HG03457 (cell line): ENCODE results near the gene ATCAY.
"Not testable (repeated sequence)": the region's sequence is repeated elsewhere in the genome, so short reads cannot be mapped to it uniquely, and the experiment has no call there.

Experiments
- ATAC-seq: cut with Tn5 transposase; IDR thresholded peaks from one replicate; pipeline ENCODE4 v1.9.1; 2021; ENCODE audit warnings: moderate number of reproducible peaks; ENCODE audit not compliant: unreplicated experiment

The ATCAY gene

DNA sequence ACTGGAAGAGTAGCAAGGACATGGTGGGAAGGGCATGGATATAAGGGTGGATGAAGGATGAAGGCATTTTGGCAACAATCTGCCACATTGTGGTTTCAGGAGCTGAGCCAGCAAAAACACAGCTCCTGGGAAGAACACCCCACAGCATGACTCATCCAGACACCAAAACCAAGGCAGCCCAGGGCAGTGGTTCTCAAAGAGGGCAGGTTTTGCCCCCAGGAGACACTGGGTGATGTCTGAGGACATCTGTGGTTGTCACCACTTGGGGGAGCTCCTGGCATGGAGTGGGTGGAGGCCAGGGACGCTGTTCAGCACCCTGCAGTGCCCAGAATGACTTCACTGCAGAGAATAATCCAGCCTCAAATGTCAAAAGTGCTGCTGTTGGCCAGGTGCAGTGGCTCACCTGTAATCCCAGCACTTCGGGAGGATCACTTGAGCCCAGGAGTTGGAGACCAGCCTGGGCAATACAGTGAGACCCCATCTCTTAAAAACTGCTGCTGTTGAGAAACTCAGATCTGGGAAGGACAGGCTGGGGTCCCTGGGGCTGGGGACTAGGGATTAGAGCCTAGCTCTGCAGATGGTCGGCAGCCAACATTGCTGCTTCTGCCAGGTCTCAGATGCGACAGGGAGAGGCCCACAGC, 27.8 kb upstream of the ATCAY start:
- ATAC-seq, result no peak

DNA sequence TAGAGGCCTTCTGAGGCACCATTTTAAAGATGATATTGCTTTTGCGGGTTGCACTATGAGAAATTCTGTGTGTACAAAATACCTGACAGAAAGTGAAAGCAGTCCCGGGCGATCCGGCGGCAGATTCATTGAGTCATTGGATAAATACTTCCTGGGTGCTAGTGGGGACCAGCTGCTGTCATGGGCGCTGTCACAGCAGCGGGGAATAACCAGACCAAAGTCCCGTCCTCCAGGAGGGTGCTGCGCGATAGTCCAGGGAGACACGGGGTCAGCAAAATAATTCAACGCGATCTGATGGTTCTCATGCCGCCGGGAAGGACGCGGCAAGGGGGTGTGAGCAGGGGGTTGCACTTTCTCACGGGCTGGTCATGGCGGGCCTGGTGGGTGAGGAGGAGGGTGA, 25.2 kb upstream of the ATCAY start:
- ATAC-seq, result no peak

- ATAC-seq, result no peak
These were observed 23.0 kb upstream of the ATCAY start for GRCh38 chr19:3857449-3858003.

DNA sequence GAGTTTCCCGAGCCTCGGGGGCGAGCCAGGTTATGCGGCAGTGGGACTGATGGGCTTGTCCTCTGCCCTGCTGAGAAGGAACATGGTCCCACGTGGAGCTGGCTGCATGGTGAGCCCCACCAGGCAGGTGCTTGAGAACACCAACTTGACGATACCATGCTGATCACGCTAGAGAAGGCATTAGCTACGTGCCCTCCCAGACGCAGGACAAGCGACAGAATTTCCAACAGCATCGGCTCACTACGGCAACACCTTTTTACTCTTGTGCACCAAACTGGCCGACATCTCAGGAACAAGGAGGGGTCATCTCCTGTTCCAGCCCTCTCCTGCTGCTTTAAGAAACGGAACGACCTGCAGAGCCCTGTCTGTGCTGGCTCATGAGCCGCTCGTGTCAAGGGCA, 20.0 kb upstream of the ATCAY start:
- no peak for ATAC-seq

- ATAC-seq, result no peak
These were observed 17.5 kb upstream of the ATCAY start for GRCh38 chr19:3862826-3863500.

- ATAC-seq, result no peak
These were observed 16.8 kb upstream of the ATCAY start for GRCh38 chr19:3863648-3864047.

DNA sequence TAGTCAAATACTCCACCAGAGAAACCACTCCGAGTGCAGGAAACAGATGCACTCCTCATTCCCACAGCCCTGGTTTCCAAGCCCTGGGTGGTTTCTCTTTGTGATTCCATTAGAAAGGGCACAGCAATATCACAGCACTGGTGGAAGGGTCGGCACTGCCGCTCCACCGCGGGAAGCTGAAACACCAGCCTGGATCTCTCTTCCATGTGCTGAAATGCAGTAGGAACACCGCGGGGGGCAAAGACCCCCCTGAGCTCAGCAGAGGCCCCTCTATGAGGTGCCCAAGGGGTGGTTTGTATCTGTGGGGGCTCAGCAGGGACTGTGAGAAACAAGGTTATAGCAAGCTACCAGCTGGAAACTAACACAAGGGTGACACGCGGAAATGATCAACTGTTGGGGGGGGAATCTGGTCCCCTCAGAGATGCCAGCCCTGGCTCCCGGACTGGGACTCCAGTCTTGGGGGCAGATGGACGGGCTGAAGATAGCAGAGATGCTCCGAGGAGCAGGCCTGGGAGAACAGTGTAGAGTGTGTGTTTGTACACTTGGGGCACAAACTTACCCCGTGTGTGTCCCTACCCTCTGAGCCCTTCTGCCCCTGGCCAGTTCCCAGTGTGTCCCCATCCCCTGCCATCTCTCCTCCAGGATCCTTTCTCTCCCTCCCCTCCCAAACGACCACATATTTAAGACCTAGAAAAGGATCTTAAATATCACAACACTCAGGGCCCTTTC, 13.4 kb upstream of the ATCAY start:
- no peak for ATAC-seq

GRCh38 chr19:3867971-3868769, 12.3 kb upstream of the ATCAY start:
- no peak for ATAC-seq

DNA sequence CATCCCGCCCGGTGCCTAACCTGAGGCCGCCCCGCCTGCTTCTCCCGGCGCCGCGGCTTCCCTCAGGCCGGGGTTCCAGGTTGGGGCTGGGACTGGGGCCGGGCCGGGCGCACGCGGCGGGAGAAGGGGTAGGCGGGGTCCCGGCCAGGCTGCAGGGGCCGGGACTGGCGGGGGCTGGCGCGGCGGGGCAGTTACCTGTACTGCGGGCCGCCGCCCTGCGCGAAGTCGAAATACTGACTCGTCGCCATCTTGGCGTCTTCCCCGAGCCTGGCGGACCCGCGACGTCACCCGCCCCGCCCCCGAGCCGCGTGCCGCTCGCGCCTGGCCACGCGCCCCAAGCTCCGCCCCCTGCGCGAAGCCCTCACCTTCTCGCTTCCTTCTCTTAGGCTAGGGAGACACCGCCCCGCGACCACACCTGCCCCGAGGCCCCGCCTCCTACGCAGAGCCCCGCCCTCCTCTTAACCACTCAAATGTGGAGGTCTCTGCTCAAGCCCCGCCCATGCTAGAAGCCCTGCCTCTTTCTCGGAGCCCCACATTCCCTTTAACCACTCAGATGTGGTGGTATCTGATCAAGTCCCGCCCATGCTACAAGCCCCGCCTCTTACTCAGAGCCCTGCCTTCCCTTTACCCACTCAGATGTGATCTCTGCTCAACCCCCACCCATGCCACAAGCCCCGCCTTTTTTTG, 11.6 kb upstream of the ATCAY start, which contains the start of gene ZFR2:
Gene ZFR2 (minus strand): TSS at position 269 of the 687 bp plus-strand sequence. CDS start 21 bp downstream, at position 248.
- no peak for ATAC-seq

DNA sequence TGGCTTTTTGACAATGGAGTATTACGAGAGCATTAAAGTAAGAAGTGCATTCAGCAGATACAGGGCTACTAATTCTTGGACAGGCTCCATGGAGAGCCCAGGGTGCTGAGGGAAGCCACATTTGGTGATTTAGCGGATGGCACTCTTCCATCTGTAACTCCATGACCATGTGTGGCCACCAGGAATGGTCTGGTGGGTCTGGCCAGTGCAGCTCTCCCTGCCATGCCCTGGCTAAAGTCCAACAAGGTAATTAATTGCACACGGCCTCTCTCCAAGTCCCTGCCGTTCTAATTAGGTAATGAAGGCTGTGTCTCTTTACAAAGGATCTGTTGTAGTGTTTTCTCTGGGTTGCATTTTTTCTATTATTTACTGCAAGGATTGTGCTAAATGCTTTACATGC, 7.3 kb upstream of the ATCAY start:
- no peak for ATAC-seq

DNA sequence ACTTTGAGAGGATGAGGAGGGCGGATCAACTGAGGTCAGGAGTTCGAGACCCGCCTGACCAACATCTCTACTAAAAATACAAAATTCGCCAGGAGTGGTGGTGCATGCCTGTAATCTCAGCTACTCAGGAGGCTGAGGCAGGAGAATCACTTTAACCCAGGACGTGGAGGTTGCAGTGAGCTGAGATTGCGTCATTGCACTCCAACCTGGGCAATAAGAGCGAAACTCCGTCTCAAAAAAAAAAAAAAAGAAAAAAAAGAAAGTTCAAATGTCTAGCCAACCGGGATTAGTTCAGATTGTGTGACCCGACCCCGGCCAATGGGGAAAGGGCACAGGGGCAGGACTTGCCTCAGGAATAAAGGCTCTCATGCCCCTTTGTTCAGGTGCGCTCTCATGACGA, 5.8 kb upstream of the ATCAY start:
- ATAC-seq, result not testable (repeated sequence)

GRCh38 chr19:3879656-3880055, 829 bp upstream of the ATCAY start:
- ATAC-seq, result no peak

GRCh38 chr19:3881272-3882040, 971 bp downstream of the ATCAY start:
- no peak for ATAC-seq

GRCh38 chr19:3882041-3882384, 1.5 kb downstream of the ATCAY start:
- ATAC-seq, result no peak

DNA sequence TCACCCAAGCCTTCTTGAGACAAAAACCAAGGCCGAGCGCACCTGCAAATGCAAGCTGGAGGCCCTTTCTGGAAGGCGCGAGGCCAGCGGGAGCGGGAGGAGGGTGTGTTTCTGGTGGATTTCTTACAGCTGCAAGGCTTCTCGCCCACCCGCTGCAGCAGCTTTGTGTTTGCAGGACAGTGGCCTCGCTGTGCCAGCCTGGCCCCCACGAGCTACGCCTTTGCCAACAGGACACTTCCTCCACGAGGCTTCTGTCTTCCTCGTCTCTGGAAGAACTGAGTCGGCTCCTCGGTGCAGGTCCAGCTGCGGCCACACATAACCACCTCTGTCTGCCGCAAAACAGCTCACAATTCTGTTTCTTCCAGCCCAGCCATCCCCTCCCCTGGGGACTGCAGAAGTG, 10.1 kb downstream of the ATCAY start:
- no peak for ATAC-seq

GRCh38 chr19:3893509-3894179, 13.2 kb downstream of the ATCAY start:
- no peak for ATAC-seq

DNA sequence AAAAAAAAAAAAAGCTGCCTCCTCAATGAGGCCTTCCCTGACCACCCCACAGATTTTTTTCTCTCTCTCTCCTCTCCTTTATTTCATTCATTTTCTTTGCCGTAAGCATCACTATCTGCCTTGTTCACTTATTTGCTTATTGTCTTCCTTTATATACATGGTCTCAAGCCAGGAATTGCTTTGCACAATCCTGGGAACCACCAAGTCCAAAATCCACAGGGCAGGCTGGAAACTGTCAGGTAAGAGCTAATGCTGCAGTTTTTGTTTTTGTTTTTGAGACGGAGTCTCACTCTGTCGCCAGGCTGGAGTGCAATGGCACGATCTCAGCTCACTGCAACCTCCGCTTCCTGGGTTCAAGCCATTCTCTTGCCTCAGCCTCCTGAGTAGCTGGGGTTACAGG, 14.5 kb downstream of the ATCAY start:
- ATAC-seq, result not testable (repeated sequence)

- ATAC-seq, result no peak
These were observed 15.3 kb downstream of the ATCAY start for GRCh38 chr19:3895788-3896187.

GRCh38 chr19:3897936-3898335, 17.5 kb downstream of the ATCAY start:
- ATAC-seq, result no peak
